PC-3 (cell line): ENCODE data around the gene ZEB2. TPM values are rescaled to one million over a fixed set of nuclear protein-coding genes. Genes with fewer than 3 reads are reported as not detected.

Experiments
- ATAC-seq: fragments of 200-7000 bp; cut with Tn5 transposase; 2 replicates; pipeline ENCODE4 v1.9.1; 2020; ENCODE audit warnings: mild to moderate bottlenecking, moderate library complexity
- BruUV-seq: library from RNA; stranded (reverse); fragments of 400-500 nt; replicated peaks from 2 replicates; lab custom pipeline; 2021; lab: Mats Ljungman, UMichigan
- CTCF ChIA-PET: fragments of 300-600 bp; sonication (Branson Sonifier 250); formaldehyde crosslinking; loops from one replicate; lab custom pipeline; 2022; ENCODE audit warnings: antibody characterized with exemption; lab: Charles Lee
- POLR2A ChIA-PET: fragments of 300-600 bp; sonication (Branson Sonifier 250); formaldehyde crosslinking; loops from one replicate; lab custom pipeline; 2022; ENCODE audit warnings: antibody characterized with exemption; ENCODE audit not compliant: unreplicated experiment; lab: Charles Lee
- DNase-seq: peaks from one replicate; pipeline ENCODE4 v3.0.0-alpha.2; 2015
- H2AFZ ChIP-seq: fragments of 300-600 bp; sonication (generic); 2 replicates; pipeline ENCODE4 v1.6.0; 2016; ENCODE audit warnings: antibody characterized with exemption, low read length
- H3F3A ChIP-seq: fragments of 300-600 bp; sonication (generic); one replicate; pipeline ENCODE4 v1.6.0; 2017; ENCODE audit warnings: antibody characterized with exemption, low read length, control low read depth, mild to moderate bottlenecking; ENCODE audit not compliant: unreplicated experiment
- H3K27ac ChIP-seq: fragments of 300-600 bp; sonication (generic); 2 replicates; pipeline ENCODE4 v1.5.1; 2016; ENCODE audit warnings: mild to moderate bottlenecking, low read length
- H3K27me3 ChIP-seq: fragments of 300-600 bp; sonication (generic); 2 replicates; pipeline ENCODE4 v1.6.1; 2016; ENCODE audit warnings: low read length, mixed read lengths
- H3K36me3 ChIP-seq: fragments of 300-600 bp; sonication (generic); 2 replicates; pipeline ENCODE4 v1.6.1; 2016; ENCODE audit warnings: low read depth, mixed run types, low read length, mixed read lengths
- H3K4me1 ChIP-seq: fragments of 300-600 bp; sonication (generic); 2 replicates; pipeline ENCODE4 v1.5.1; 2016; ENCODE audit warnings: low read length; ENCODE audit not compliant: insufficient read depth
- H3K4me2 ChIP-seq: fragments of 300-600 bp; sonication (generic); 2 replicates; pipeline ENCODE4 v1.6.0; 2016; ENCODE audit warnings: low read length
- H3K4me3 ChIP-seq: fragments of 300-600 bp; sonication (generic); 2 replicates; pipeline ENCODE4 v1.5.1; 2016; ENCODE audit warnings: mild to moderate bottlenecking, low read length, mixed read lengths
- H3K79me2 ChIP-seq: fragments of 300-600 bp; sonication (generic); 2 replicates; pipeline ENCODE4 v1.6.1; 2017; ENCODE audit warnings: low read length, mixed read lengths
- H3K9ac ChIP-seq: fragments of 300-600 bp; sonication (generic); 2 replicates; pipeline ENCODE4 v1.6.0; 2016; ENCODE audit warnings: mild to moderate bottlenecking, low read length
- H3K9me2 ChIP-seq: fragments of 300-600 bp; sonication (generic); replicated peaks from 2 replicates; pipeline ENCODE4 v1.6.1; 2016; ENCODE audit warnings: mixed run types, low read length, mixed read lengths
- H3K9me3 ChIP-seq: fragments of 300-600 bp; sonication (generic); 2 replicates; pipeline ENCODE4 v1.6.1; 2016; ENCODE audit warnings: low read length, mixed read lengths
- H4K20me1 ChIP-seq: fragments of 300-600 bp; sonication (generic); 2 replicates; pipeline ENCODE4 v1.6.1; 2016; ENCODE audit warnings: low read length, mixed read lengths
- EZH2 ChIP-seq: fragments of 300-600 bp; sonication (generic); IDR thresholded peaks from one replicate; pipeline ENCODE4 v1.6.1; 2017; ENCODE audit warnings: antibody characterized with exemption, mild to moderate bottlenecking, low read length; ENCODE audit not compliant: unreplicated experiment
- EZH2phosphoT487 ChIP-seq: fragments of 300-600 bp; sonication (generic); IDR thresholded peaks from 2 replicates; pipeline ENCODE4 v1.6.1; 2018; ENCODE audit warnings: mild to moderate bottlenecking, antibody characterized with exemption, low read length, borderline replicate concordance
- intact Hi-C: fragments of 100-400 bp; cut with micrococcal nuclease; formaldehyde crosslinking; loops from 2 replicates; pipeline ENCODE4 v1.9.0; 2023
- total RNA-seq: library from RNA; depleted of rRNA; stranded (reverse); fragments of >200 nt; gene quantifications from 2 replicates; pipeline ENCODE4 v1.2.3, GENCODE V29; 2014
- TF ChIP-seq, protein P1 (sequence below): fragments of 300-600 bp; sonication (generic); conservative IDR thresholded peaks from 2 replicates; pipeline ENCODE4 v1.5.1; 2017; ENCODE audit warnings: antibody characterized with exemption, low read depth, mild to moderate bottlenecking, low read length

The ZEB2 gene
- total RNA-seq, 1 experiment from 2014 or later: 1.1 TPM

DNA sequence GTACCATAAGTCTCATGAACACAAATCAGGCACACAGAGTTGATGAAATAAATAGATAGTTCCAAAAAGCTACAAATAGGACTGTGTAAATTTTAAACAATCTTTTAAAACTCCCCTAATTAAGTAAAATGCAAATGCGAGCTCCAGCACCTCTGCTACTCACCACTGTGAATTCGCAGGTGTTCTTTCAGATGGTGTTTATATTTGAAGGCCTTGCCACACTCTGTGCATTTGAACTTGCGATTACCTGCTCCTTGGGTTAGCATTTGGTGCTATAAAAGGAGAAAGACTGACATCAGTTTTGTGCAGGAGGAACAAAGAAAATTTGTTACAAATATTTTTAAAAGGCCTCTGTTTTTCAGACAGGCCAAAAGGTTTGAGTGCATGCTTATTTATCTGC is 118.9 kb downstream of the ZEB2 start:
- CTCF ChIA-PET: no interaction called here
- TF ChIP-seq EZH2: no peak
- no peak for TF ChIP-seq EZH2phosphoT487
- TF ChIP-seq, protein P1, sequence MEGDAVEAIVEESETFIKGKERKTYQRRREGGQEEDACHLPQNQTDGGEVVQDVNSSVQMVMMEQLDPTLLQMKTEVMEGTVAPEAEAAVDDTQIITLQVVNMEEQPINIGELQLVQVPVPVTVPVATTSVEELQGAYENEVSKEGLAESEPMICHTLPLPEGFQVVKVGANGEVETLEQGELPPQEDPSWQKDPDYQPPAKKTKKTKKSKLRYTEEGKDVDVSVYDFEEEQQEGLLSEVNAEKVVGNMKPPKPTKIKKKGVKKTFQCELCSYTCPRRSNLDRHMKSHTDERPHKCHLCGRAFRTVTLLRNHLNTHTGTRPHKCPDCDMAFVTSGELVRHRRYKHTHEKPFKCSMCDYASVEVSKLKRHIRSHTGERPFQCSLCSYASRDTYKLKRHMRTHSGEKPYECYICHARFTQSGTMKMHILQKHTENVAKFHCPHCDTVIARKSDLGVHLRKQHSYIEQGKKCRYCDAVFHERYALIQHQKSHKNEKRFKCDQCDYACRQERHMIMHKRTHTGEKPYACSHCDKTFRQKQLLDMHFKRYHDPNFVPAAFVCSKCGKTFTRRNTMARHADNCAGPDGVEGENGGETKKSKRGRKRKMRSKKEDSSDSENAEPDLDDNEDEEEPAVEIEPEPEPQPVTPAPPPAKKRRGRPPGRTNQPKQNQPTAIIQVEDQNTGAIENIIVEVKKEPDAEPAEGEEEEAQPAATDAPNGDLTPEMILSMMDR: no peak
- intact Hi-C loops: no loop called here

DNA sequence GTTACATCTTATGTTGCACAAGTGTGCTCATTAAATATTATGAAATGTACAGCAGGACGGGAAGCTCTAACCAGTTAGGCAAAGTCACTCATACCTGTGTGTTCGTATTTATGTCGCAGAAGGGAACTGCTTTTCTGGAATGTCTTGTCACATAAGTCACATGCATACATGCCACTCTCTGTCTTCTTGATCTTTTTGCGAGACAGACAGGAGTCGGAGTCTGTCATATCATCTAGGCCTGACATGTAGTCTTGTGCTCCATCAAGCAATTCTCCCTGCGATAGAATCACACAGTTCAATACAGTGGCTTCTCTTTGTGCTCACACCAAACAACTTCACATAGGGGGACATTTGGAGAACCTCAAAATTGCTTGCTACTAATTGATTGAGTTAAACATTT is 123.6 kb downstream of the ZEB2 start:
- Histone ChIP-seq H3K79me2 (no peaks in the 10 kb centered on the region), H3K4me2 (no peak overlapping the region), H3K9me2 (no peaks in the 10 kb centered on the region), H3K36me3 (no peaks in the 10 kb centered on the region), H3K9ac (no peak overlapping the region), H3K27ac (no peak overlapping the region), H3K4me1 (no peaks in the 10 kb centered on the region), H3K9me3 (no peaks in the 10 kb centered on the region), H4K20me1 (no peaks in the 10 kb centered on the region), H3K27me3 (no peaks in the 10 kb centered on the region), H3K4me3 (no peak overlapping the region), H3F3A (no peaks in the 10 kb centered on the region), H2AFZ (no peak overlapping the region)
- TF ChIP-seq EZH2 (no peak), EZH2phosphoT487 (no peak)
- TF ChIP-seq, protein P1: no peak
- no TSS peak for BruUV-seq
- intact Hi-C loops: no loop called here
- POLR2A ChIA-PET: no interaction called here
- ATAC-seq: no peak
- DNase-seq: no peak
- CTCF ChIA-PET: no interaction called here

More for the DNA sequence above, 118.9 kb downstream of the ZEB2 start:
- Histone ChIP-seq H3K27ac (no peak overlapping the region), H3K79me2 (no peaks in the 10 kb centered on the region), H3K4me2 (no peak overlapping the region), H2AFZ (no peak overlapping the region), H3K9me3 (no peaks in the 10 kb centered on the region), H3F3A (no peaks in the 10 kb centered on the region), H3K27me3 (no peaks in the 10 kb centered on the region), H3K4me1 (no peaks in the 10 kb centered on the region), H3K36me3 (no peaks in the 10 kb centered on the region), H4K20me1 (no peaks in the 10 kb centered on the region), H3K4me3 (no peak overlapping the region), H3K9me2 (no peaks in the 10 kb centered on the region), H3K9ac (no peak overlapping the region)
- POLR2A ChIA-PET: no interaction called here
- no peak for ATAC-seq
- no TSS peak for BruUV-seq
- no peak for DNase-seq

- H3K9me3 ChIP-seq: no peaks in the 10 kb centered on the region
- peak overlapping the region; percentile 84; the same call in 1 of the 2 replicates for H3K4me2 ChIP-seq
- no peaks in the 10 kb centered on the region for H3K27me3 ChIP-seq
- TF ChIP-seq, protein P1: no peak
- no peak for TF ChIP-seq EZH2phosphoT487
- TF ChIP-seq EZH2: no peak
- BruUV-seq: no TSS peak
- no peak overlapping the region for H3K4me3 ChIP-seq
- no peak for DNase-seq
- ChIA-PET POLR2A (no interaction called here), CTCF (no interaction called here)
- no peaks in the 10 kb centered on the region for H3K79me2 ChIP-seq
- H4K20me1 ChIP-seq: no peaks in the 10 kb centered on the region
- H3K9me2 ChIP-seq: no peaks in the 10 kb centered on the region
- no peaks in the 10 kb centered on the region for H3K36me3 ChIP-seq
- intact Hi-C loops: no loop called here
- H3K9ac ChIP-seq: no peak overlapping the region
- no peak overlapping the region for H3K27ac ChIP-seq
- no peak for ATAC-seq
- peaks cover 12% of the 10 kb centered on the region; the same call in 1 of the 2 replicates for H3K4me1 ChIP-seq
- H3F3A ChIP-seq: no peaks in the 10 kb centered on the region
- H2AFZ ChIP-seq: peak overlapping the region; percentile 93; the same call in 1 of the 2 replicates
Measured at GRCh38 chr2:144390424-144391020, 129.4 kb downstream of the ZEB2 start.
